RPMI7951 (cell line): ENCODE results near the gene SIGLEC6. TPM values are rescaled to one million over a fixed set of nuclear protein-coding genes. Genes with fewer than 3 reads are reported as not detected.

Experiments
- DNase-seq: peaks from one replicate; pipeline ENCODE4 v3.0.0-alpha.2; 2012; ENCODE audit warnings: low read depth
- total RNA-seq: library from RNA; depleted of rRNA; stranded (reverse); fragments of >200 nt; shearing (Covaris generic); gene quantifications from 2 replicates; pipeline ENCODE4 v1.2.3, GENCODE V29; 2014; rRNA removed

SIGLEC6 gene
- total RNA-seq, result not detected in 2 replicates

- no peak for DNase-seq
These were observed at the start of gene SIGLEC6 for GRCh38 chr19:51531349-51532315. SIGLEC6 (minus strand) TSS chr19:51531670; CDS start chr19:51531648, 22 bp downstream.

- no peak for DNase-seq
These were observed 45.4 kb upstream of the SIGLEC6 start for GRCh38 chr19:51576850-51577249.

GRCh38 chr19:51573331-51573730 lies 41.9 kb upstream of the SIGLEC6 start:
- DNase-seq, result peak; percentile 51

- peak; percentile 92 for DNase-seq
These were observed 41.4 kb upstream of the SIGLEC6 start for GRCh38 chr19:51572908-51573307.

- peak; percentile 58 for DNase-seq
These were observed 40.9 kb upstream of the SIGLEC6 start for GRCh38 chr19:51572410-51572809.

GRCh38 chr19:51571599-51571998 lies 40.1 kb upstream of the SIGLEC6 start:
- DNase-seq, result no peak

- DNase-seq, result peak; percentile 95
These were observed 39.6 kb upstream of the SIGLEC6 start, which contains the start of gene ZNF175 for GRCh38 chr19:51570962-51571575. ZNF175 (plus strand) TSS chr19:51571283; CDS start chr19:51573330, 2,047 bp downstream.

GRCh38 chr19:51568456-51568855 lies 37.0 kb upstream of the SIGLEC6 start:
- peak; percentile 47 for DNase-seq

GRCh38 chr19:51567583-51567982 lies 36.1 kb upstream of the SIGLEC6 start:
- DNase-seq, result no peak

- DNase-seq, result peak; percentile 69
These were observed 35.1 kb upstream of the SIGLEC6 start for GRCh38 chr19:51566489-51567100.

GRCh38 chr19:51565583-51565982 lies 34.1 kb upstream of the SIGLEC6 start:
- DNase-seq, result peak; percentile 81

- no peak for DNase-seq
These were observed 33.3 kb upstream of the SIGLEC6 start for GRCh38 chr19:51564791-51565190.

- DNase-seq, result no peak
These were observed 28.9 kb upstream of the SIGLEC6 start for GRCh38 chr19:51560339-51560738.

- DNase-seq, result no peak
These were observed 27.8 kb upstream of the SIGLEC6 start for GRCh38 chr19:51559240-51559639.

- peak; percentile 81 for DNase-seq
These were observed 21.7 kb upstream of the SIGLEC6 start for GRCh38 chr19:51552996-51553725.

- no peak for DNase-seq
These were observed 21.1 kb upstream of the SIGLEC6 start for GRCh38 chr19:51552608-51552995.

- DNase-seq, result no peak
These were observed 20.4 kb upstream of the SIGLEC6 start for GRCh38 chr19:51551673-51552432.

GRCh38 chr19:51550848-51551672 lies 19.6 kb upstream of the SIGLEC6 start:
- peak; percentile 49 for DNase-seq

- DNase-seq, result no peak
These were observed 18.3 kb upstream of the SIGLEC6 start for GRCh38 chr19:51549533-51550324.
